SK-N-SH treated with all-trans-retinoic acid at 6 μM for 48 hours (cell line): ENCODE results near the gene MROH7.

Experiments used
- ATAC-seq: fragments of 200-7000 bp; cut with Tn5 transposase; 3 replicates; pipeline ENCODE4 v1.9.1; 2020; ENCODE audit warnings: mild to moderate bottlenecking, moderate library complexity
- ARNTL ChIP-seq: fragments of 450-650 bp; formaldehyde crosslinking; IDR thresholded peaks from 2 replicates; pipeline ENCODE4 v1.5.0; 2020; ENCODE audit warnings: low read depth, mild to moderate bottlenecking, moderate library complexity, borderline replicate concordance
- BACH2 ChIP-seq: fragments of 250-450 bp; sonication (Bioruptor Pico); IDR thresholded peaks from 2 replicates; pipeline ENCODE4 v1.9.0; 2021; ENCODE audit warnings: mild to moderate bottlenecking, borderline replicate concordance
- CREB5 ChIP-seq: fragments of 250-450 bp; sonication (Bioruptor Pico); IDR thresholded peaks from 2 replicates; pipeline ENCODE4 v1.5.1; 2020; ENCODE audit warnings: low read depth, mild to moderate bottlenecking, moderate library complexity
- CSDC2 ChIP-seq: fragments of 250-450 bp; sonication (Bioruptor Pico); IDR thresholded peaks from 2 replicates; pipeline ENCODE4 v1.5.0; 2020; ENCODE audit warnings: mild to moderate bottlenecking, moderate library complexity
- CSRNP3 ChIP-seq: fragments of 250-450 bp; sonication (Bioruptor Pico); IDR thresholded peaks from 2 replicates; pipeline ENCODE4 v1.5.1; 2021; ENCODE audit warnings: mild to moderate bottlenecking, moderate library complexity
- ESRRG ChIP-seq: fragments of 250-450 bp; sonication (Bioruptor Pico); IDR thresholded peaks from 2 replicates; pipeline ENCODE4 v1.6.1; 2021; ENCODE audit warnings: mild to moderate bottlenecking
- GLIS3 ChIP-seq: fragments of 250-450 bp; sonication (Bioruptor Pico); IDR thresholded peaks from 2 replicates; pipeline ENCODE4 v1.5.0; 2020; ENCODE audit warnings: mild to moderate bottlenecking, moderate library complexity
- ISL1 ChIP-seq: fragments of 250-450 bp; sonication (Bioruptor Pico); IDR thresholded peaks from 2 replicates; pipeline ENCODE4 v2.1.2; 2022; ENCODE audit warnings: mild to moderate bottlenecking, moderate library complexity
- PATZ1 ChIP-seq: fragments of 250-450 bp; sonication (Bioruptor Pico); IDR thresholded peaks from 2 replicates; pipeline ENCODE4 v1.8.0; 2020; ENCODE audit warnings: mild to moderate bottlenecking, moderate library complexity, borderline replicate concordance
- POU6F1 ChIP-seq: fragments of 250-450 bp; sonication (Bioruptor Pico); IDR thresholded peaks from 2 replicates; pipeline ENCODE4 v1.8.0; 2021; ENCODE audit warnings: low read depth, mild to moderate bottlenecking, moderate library complexity, borderline replicate concordance
- RARB ChIP-seq: fragments of 250-450 bp; sonication (Bioruptor Pico); IDR thresholded peaks from 2 replicates; pipeline ENCODE4 v1.8.0; 2021; ENCODE audit warnings: mild to moderate bottlenecking, moderate library complexity
- SNAI2 ChIP-seq: fragments of 250-450 bp; sonication (Bioruptor Pico); IDR thresholded peaks from 2 replicates; pipeline ENCODE4 v1.5.0; 2020; ENCODE audit warnings: mild to moderate bottlenecking, moderate library complexity
- TCF4 ChIP-seq: fragments of 250-450 bp; sonication (Bioruptor Pico); IDR thresholded peaks from 2 replicates; pipeline ENCODE4 v1.8.0; 2021; ENCODE audit warnings: mild to moderate bottlenecking, moderate library complexity, borderline replicate concordance
- TOX ChIP-seq: fragments of 250-450 bp; sonication (Bioruptor Pico); IDR thresholded peaks from 2 replicates; pipeline ENCODE4 v1.8.0; 2021; ENCODE audit warnings: mild to moderate bottlenecking, moderate library complexity, borderline replicate concordance
- TSHZ2 ChIP-seq: fragments of 250-450 bp; sonication (Bioruptor Pico); IDR thresholded peaks from 2 replicates; pipeline ENCODE4 v1.5.0; 2020; ENCODE audit warnings: mild to moderate bottlenecking, moderate library complexity
- ZC3H10 ChIP-seq: fragments of 250-450 bp; sonication (Bioruptor Pico); IDR thresholded peaks from 2 replicates; pipeline ENCODE4 v1.5.1; 2021; ENCODE audit warnings: mild to moderate bottlenecking, moderate library complexity
- ZFP3 ChIP-seq: fragments of 250-450 bp; sonication (Bioruptor Pico); IDR thresholded peaks from 2 replicates; pipeline ENCODE4 v1.5.0; 2020; ENCODE audit warnings: mild to moderate bottlenecking, moderate library complexity
- ZFP30 ChIP-seq: fragments of 450-650 bp; formaldehyde crosslinking; IDR thresholded peaks from 2 replicates; pipeline ENCODE4 v1.5.0; 2022; ENCODE audit warnings: mild to moderate bottlenecking, moderate library complexity
- ZNF565 ChIP-seq: fragments of 450-650 bp; formaldehyde crosslinking; conservative IDR thresholded peaks from 2 replicates; pipeline ENCODE4 v1.5.0; 2020; ENCODE audit warnings: low read depth, mild to moderate bottlenecking, moderate library complexity
- ZNF8 ChIP-seq: fragments of 450-650 bp; formaldehyde crosslinking; IDR thresholded peaks from 2 replicates; pipeline ENCODE4 v1.5.0; 2020; ENCODE audit warnings: mild to moderate bottlenecking, moderate library complexity

Gene MROH7

GRCh38 chr1:54611621-54612020 lies 30.0 kb upstream of the MROH7 start:
- no peak for ATAC-seq
- TF ChIP-seq ZNF565 = no peak

- ATAC-seq = no peak
- TF ChIP-seq ESRRG (no peak), TSHZ2 (CRISPR knock-in tag) (no peak), ISL1 (no peak), ZFP3 (CRISPR knock-in tag) (no peak), RARB (CRISPR knock-in tag) (no peak), POU6F1 (CRISPR knock-in tag) (no peak), ZNF8 (CRISPR knock-in tag) (no peak), PATZ1 (no peak), ZFP30 (CRISPR knock-in tag) (no peak), GLIS3 (no peak), BACH2 (CRISPR knock-in tag) (no peak), ARNTL (CRISPR knock-in tag) (no peak), CSRNP3 (CRISPR knock-in tag) (no peak), TCF4 (CRISPR knock-in tag) (no peak), CSDC2 (CRISPR knock-in tag) (no peak), CREB5 (CRISPR knock-in tag) (no peak), SNAI2 (no peak), TOX (no peak), ZC3H10 (CRISPR knock-in tag) (no peak)
- TF ChIP-seq, all 23 proteins: peak for 0
Measured at GRCh38 chr1:54614024-54614423, 27.6 kb upstream of the MROH7 start.

- no peak for ATAC-seq
Measured at GRCh38 chr1:54614563-54614962, 27.0 kb upstream of the MROH7 start.

More at GRCh38 chr1:54614563-54614962, 27.0 kb upstream of the MROH7 start:
- no peak for TF ChIP-seq ZFP30 (CRISPR knock-in tag)
- TF ChIP-seq POU6F1 (CRISPR knock-in tag) = no peak
- no peak for TF ChIP-seq ZNF8 (CRISPR knock-in tag)
- no peak for TF ChIP-seq PATZ1
- TF ChIP-seq GLIS3 = no peak
- TF ChIP-seq ZC3H10 (CRISPR knock-in tag) = no peak
- TF ChIP-seq TOX = no peak
- TF ChIP-seq TCF4 (CRISPR knock-in tag) = no peak
- TF ChIP-seq ZFP3 (CRISPR knock-in tag) = no peak
- TF ChIP-seq SNAI2 = no peak
